ENCODE measurements around the gene APAF1. TPM values are rescaled to one million over a fixed set of nuclear protein-coding genes. Genes with fewer than 3 reads are reported as not detected.
A peak's percentile ranks its signal among the peaks of the same experiment; 100 is the strongest.

The APAF1 gene
- total RNA-seq, 1 donor from 2014 or later, result 49.2 TPM

DNA sequence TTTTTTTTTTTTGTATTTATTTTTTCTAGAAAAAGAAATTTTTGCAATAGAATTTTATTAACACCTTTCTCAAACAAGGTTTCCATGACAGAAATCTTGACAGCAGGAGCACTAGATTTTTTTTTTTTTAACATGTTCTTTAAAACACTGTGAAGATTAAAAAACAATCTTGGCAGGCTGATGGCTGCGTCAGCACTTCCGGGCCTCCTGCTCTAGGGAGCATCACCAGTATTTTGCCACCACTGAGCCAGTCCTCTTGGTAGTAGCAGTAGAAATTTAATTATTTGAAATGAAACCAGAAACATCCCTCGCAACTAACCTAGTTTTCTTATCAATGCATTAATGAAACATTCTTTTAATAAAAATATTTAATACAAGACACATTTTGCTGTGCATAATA, 99.6 kb downstream of the APAF1 start:
- H3K4me2 ChIP-seq (ENCODE audit: low read length), result no peak overlapping the region
- Mint-ChIP-seq H3K27ac (ENCODE audit: unreplicated experiment) (no peak overlapping the region), H3K27me3 (ENCODE audit: low read depth, unreplicated experiment) (peaks cover 15% of the 10 kb centered on the region), H3K4me1 (ENCODE audit: low read depth, unreplicated experiment) (peaks cover 16% of the 10 kb centered on the region), H3K36me3 (ENCODE audit: low read depth, unreplicated experiment) (peaks cover 1% of the 10 kb centered on the region), H3K9me3 (ENCODE audit: unreplicated experiment) (peaks cover 5% of the 10 kb centered on the region), H3K4me3 (ENCODE audit: unreplicated experiment) (no peak overlapping the region)
- no peak overlapping the region for H3K27ac ChIP-seq (ENCODE audit: low read depth, low read length)
- H3K9me3 ChIP-seq (ENCODE audit: insufficient read depth, low read depth, low read length), result no peaks in the 10 kb centered on the region
- no peaks in the 10 kb centered on the region for H4K20me1 ChIP-seq (ENCODE audit: insufficient read depth, low read length)
- no peak overlapping the region for H2AFZ ChIP-seq (ENCODE audit: low read depth, low read length)
- H3K79me2 ChIP-seq (ENCODE audit: insufficient read depth, low read length), result no peaks in the 10 kb centered on the region
- no peak overlapping the region for H3K4me3 ChIP-seq (ENCODE audit: insufficient read depth, low read depth, low read length)
- DNase-seq (ENCODE audit: low read depth) (no peak), FAIRE-seq (no peak)
- no peaks in the 10 kb centered on the region for H3K27me3 ChIP-seq (ENCODE audit: insufficient read depth, low read length)
- peaks cover 17% of the 10 kb centered on the region for H3K4me1 ChIP-seq (ENCODE audit: insufficient read depth, low read length)
- TF ChIP-seq EZH2 (IDR thresholded peaks at IDR 0.05; ENCODE audit: insufficient read depth, low read length), result no peak
- TF ChIP-seq, protein P1, sequence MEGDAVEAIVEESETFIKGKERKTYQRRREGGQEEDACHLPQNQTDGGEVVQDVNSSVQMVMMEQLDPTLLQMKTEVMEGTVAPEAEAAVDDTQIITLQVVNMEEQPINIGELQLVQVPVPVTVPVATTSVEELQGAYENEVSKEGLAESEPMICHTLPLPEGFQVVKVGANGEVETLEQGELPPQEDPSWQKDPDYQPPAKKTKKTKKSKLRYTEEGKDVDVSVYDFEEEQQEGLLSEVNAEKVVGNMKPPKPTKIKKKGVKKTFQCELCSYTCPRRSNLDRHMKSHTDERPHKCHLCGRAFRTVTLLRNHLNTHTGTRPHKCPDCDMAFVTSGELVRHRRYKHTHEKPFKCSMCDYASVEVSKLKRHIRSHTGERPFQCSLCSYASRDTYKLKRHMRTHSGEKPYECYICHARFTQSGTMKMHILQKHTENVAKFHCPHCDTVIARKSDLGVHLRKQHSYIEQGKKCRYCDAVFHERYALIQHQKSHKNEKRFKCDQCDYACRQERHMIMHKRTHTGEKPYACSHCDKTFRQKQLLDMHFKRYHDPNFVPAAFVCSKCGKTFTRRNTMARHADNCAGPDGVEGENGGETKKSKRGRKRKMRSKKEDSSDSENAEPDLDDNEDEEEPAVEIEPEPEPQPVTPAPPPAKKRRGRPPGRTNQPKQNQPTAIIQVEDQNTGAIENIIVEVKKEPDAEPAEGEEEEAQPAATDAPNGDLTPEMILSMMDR (IDR thresholded peaks at IDR 0.05; ENCODE audit: insufficient read depth, low read depth, low read length), result no peak
- no peak overlapping the region for H3K9ac ChIP-seq (ENCODE audit: low read length)
- no peaks in the 10 kb centered on the region for H3K36me3 ChIP-seq (ENCODE audit: insufficient read depth, low read length)

DNA sequence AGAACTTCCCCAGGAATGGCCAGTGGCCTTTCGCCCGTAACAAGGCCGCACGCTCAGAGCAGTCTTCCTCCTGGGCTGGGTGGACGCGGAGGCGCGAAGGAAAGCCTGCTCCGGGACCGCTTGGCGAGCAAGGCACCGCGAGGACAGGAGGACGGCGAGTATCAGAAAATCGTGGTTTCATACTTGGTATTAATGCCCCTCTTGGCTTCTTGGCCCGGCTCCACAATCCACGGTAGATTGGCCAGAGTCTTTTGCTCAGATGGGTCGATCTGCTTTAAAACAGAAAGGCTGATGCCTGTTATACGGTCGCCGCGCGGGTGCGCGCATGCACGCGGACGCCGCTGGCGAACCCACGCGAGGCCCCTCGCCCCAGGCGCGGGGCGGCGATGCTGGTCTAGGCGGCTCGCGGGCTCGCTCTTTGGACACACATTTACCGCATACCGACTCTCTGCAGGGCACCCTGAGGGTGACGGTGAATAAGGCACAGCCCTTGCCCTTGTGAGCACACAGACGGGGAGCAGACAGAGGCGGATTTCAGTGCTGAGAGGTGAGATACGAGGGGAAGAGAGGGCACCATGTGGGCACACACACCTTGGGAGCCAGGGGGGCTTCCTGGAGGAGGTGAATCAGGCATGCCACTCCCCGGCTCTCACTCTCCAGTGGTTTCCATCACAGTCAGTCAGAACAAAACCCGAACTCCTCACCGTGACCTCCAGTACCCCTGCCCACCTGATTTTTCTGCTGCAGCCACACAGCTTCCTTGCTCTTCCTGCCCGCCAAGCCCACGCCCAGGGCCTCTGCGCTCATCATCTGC, 100.7 kb downstream of the APAF1 start:
- no peak for DNase-seq (ENCODE audit: low read depth)
- H3K27ac Mint-ChIP-seq (ENCODE audit: unreplicated experiment), result no peak overlapping the region

More for the DNA sequence above, 100.7 kb downstream of the APAF1 start:
- Histone ChIP-seq H3K27ac (ENCODE audit: low read depth, low read length) (peak overlapping the region; percentile 16), H3K4me3 (ENCODE audit: insufficient read depth, low read depth, low read length) (peak overlapping the region; percentile 52), H4K20me1 (ENCODE audit: insufficient read depth, low read length) (no peaks in the 10 kb centered on the region), H3K36me3 (ENCODE audit: insufficient read depth, low read length) (no peaks in the 10 kb centered on the region), H3K4me1 (ENCODE audit: insufficient read depth, low read length) (peaks cover 19% of the 10 kb centered on the region), H3K4me2 (ENCODE audit: low read length) (peak overlapping the region; percentile 86), H3K9ac (ENCODE audit: low read length) (peak overlapping the region; percentile 69), H3K27me3 (ENCODE audit: insufficient read depth, low read length) (no peaks in the 10 kb centered on the region), H3K79me2 (ENCODE audit: insufficient read depth, low read length) (no peaks in the 10 kb centered on the region), H3K9me3 (ENCODE audit: insufficient read depth, low read depth, low read length) (no peaks in the 10 kb centered on the region), H2AFZ (ENCODE audit: low read depth, low read length) (peak overlapping the region; percentile 86)
- no peak for FAIRE-seq
- H3K27me3 Mint-ChIP-seq (ENCODE audit: low read depth, unreplicated experiment), result peaks cover 15% of the 10 kb centered on the region
- H3K9me3 Mint-ChIP-seq (ENCODE audit: unreplicated experiment), result peaks cover 7% of the 10 kb centered on the region
- H3K4me1 Mint-ChIP-seq (ENCODE audit: low read depth, unreplicated experiment), result peaks cover 16% of the 10 kb centered on the region
- H3K36me3 Mint-ChIP-seq (ENCODE audit: low read depth, unreplicated experiment), result peaks cover 3% of the 10 kb centered on the region
- peak overlapping the region; percentile 51 for H3K4me3 Mint-ChIP-seq (ENCODE audit: unreplicated experiment)
- TF ChIP-seq, protein P1 (IDR thresholded peaks at IDR 0.05; ENCODE audit: insufficient read depth, low read depth, low read length), result no peak
- TF ChIP-seq EZH2 (IDR thresholded peaks at IDR 0.05; ENCODE audit: insufficient read depth, low read length), result no peak

Data from astrocyte (in vitro differentiated cells and primary cell).